Ovary (tissue), 9 donors: ENCODE measurements around the gene PARD3. TPM values are rescaled to one million over a fixed set of nuclear protein-coding genes. Genes with fewer than 3 reads are reported as not detected.
A peak's percentile ranks its signal among the peaks of the same experiment; 100 is the strongest.

ENCODE experiments used
- DNase-seq, 5 donors: peaks; one replicate each; pipeline ENCODE4 v3.0.0-alpha.2; 2019 to 2020
- H3K27ac ChIP-seq, 2 donors: fragments of 200-600 bp; one replicate each; pipeline versions ENCODE4 v1.5.1 to v1.8.0; 2019 to 2022
- H3K27me3 ChIP-seq: fragments of 200-600 bp; one replicate; pipeline ENCODE4 v1.8.0; 2022
- H3K36me3 ChIP-seq: fragments of 200-600 bp; sonication (generic); one replicate; pipeline ENCODE4 v1.5.1; 2019
- H3K4me1 ChIP-seq: one replicate; pipeline ENCODE4 v1.8.1; 2013; ENCODE audit warnings: mild to moderate bottlenecking, moderate library complexity; ENCODE audit not compliant: insufficient read depth
- H3K4me3 ChIP-seq: fragments of 200-600 bp; sonication (generic); one replicate; pipeline ENCODE4 v1.5.1; 2017
- H3K9me3 ChIP-seq, 2 donors: fragments of 200-600 bp in 1 of 2; sonication (generic) in 1 of 2; one replicate each; pipeline versions ENCODE4 v1.5.1 to v1.8.1; 2013 to 2019; ENCODE audit warnings: mild to moderate bottlenecking in 1 of 2, moderate library complexity in 1 of 2
- EP300 ChIP-seq: sonication (generic); formaldehyde crosslinking; IDR thresholded peaks from one replicate; pipeline ENCODE4 v1.6.1; 2017; ENCODE audit warnings: antibody characterized with exemption
- POLR2A ChIP-seq: fragments of 450-650 bp; IDR thresholded peaks from one replicate; pipeline ENCODE4 v1.6.1; 2017; ENCODE audit warnings: antibody characterized with exemption, mild to moderate bottlenecking, moderate library complexity
- WGBS, 3 donors: extraction: QIAGEN DNeasy Blood & Tissue Kit in 1 of 3; methylation state at CpG; one replicate each; pipeline versions ENCODE4 v1.1.5 to v1.1.7; 2013 to 2017; 5-methylcytosine and 5-hydroxymethylcytosine counted together
- intact Hi-C, 4 donors: fragments of 100-400 bp; cut with DNase I; formaldehyde crosslinking; loops; one replicate each; pipeline versions ENCODE4 v1.11.0 to v1.15.1; 2022 to 2023
- polyA plus RNA-seq, 2 donors: library from polyadenylated mRNA; stranded (reverse); fragments of 200-250 nt in 1 of 2; fragments of 350-450 nt in 1 of 2; fragmentation: Illumina TruSeq in 1 of 2; extraction: RNeasy Lipid Tissue Mini Kit (QIAGEN cat#74804) in 1 of 2; gene quantifications; one replicate each; pipeline ENCODE4 v1.2.3, GENCODE V29; 2013 to 2014
- total RNA-seq, 7 donors: library from RNA; depleted of rRNA in 2 of 7; stranded (reverse); fragments of >200 nt in 2 of 7; fragmentation: NEBNext Ultra II Directional in 3 of 7; extraction: Animal tissue kit (Norgen Biotek cat#: 25700) in 3 of 7; gene quantifications; one replicate each; pipeline versions ENCODE4 v1.1.0 to v1.2.4, GENCODE V29; 2016 to 2023
- TF ChIP-seq, protein P1 (sequence below), 3 donors: fragments of 450-650 bp in 2 of 3; fragments of 200-600 bp in 1 of 3; IDR thresholded peaks; one replicate each; pipeline versions ENCODE4 v1.5.1 to v1.8.0; 2016 to 2022; ENCODE audit warnings: antibody characterized with exemption in 3 of 3, mild to moderate bottlenecking in 1 of 3
- donor health status: DM: no; HTN: no; CAD: no; lungs with moderate emphysema.
- donor health status: DM: no; HTN: no; CAD: no.
- donor health status: Bipolar disorder and iron deficiency.
- donor health status: DM: yes; HTN: yes; CAD: no.
- donor health status: DM: no; HTN: no; CAD: no.
- donor health status: DM: yes; HTN: yes; CAD: no.

The PARD3 gene
- total and polyA plus RNA-seq, 9 donors: 31.8 to 92.3 (median 67.1) TPM

GRCh38 chr10:34495938-34496337 lies 319.2 kb downstream of the PARD3 start:
- Histone ChIP-seq H3K27me3 (no peaks in the 10 kb centered on the region), H3K27ac (no peak overlapping the region), H3K36me3 (no peaks in the 10 kb centered on the region), H3K4me1 (peaks cover 3% of the 10 kb centered on the region), H3K9me3 (no peaks in the 10 kb centered on the region), H3K4me3 (no peak overlapping the region)
- WGBS, 3 donors: 65 to 79% (median 77%) methylated on average over 2 of the region's 2 CpGs
- TF ChIP-seq, protein P1, sequence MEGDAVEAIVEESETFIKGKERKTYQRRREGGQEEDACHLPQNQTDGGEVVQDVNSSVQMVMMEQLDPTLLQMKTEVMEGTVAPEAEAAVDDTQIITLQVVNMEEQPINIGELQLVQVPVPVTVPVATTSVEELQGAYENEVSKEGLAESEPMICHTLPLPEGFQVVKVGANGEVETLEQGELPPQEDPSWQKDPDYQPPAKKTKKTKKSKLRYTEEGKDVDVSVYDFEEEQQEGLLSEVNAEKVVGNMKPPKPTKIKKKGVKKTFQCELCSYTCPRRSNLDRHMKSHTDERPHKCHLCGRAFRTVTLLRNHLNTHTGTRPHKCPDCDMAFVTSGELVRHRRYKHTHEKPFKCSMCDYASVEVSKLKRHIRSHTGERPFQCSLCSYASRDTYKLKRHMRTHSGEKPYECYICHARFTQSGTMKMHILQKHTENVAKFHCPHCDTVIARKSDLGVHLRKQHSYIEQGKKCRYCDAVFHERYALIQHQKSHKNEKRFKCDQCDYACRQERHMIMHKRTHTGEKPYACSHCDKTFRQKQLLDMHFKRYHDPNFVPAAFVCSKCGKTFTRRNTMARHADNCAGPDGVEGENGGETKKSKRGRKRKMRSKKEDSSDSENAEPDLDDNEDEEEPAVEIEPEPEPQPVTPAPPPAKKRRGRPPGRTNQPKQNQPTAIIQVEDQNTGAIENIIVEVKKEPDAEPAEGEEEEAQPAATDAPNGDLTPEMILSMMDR (IDR thresholded peaks at IDR 0.05): no peak
- peak in 3 of 5 donors; percentile 19 to 40 (median 34) for DNase-seq
- intact Hi-C loops: no loop called here

DNA sequence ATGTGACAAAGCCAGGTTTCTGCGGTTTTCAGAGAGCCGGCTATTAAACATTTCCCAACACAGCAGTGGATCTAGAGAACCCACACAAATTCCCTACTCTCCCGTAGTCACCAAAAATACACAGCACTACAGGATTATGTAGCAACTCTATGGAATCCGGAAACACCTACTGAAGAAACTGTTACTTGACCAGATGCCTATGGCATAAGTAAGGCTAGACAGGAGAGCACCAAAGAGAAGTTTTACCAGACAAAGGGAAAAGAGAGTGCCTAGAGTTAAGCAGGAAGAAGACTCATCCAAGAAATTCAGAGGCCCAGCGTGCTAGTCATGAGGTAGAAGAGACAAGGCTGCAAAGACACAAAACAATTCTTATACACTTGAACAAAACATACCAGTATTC lies 321.1 kb downstream of the PARD3 start:
- H3K4me1 ChIP-seq: peaks cover 4% of the 10 kb centered on the region
- intact Hi-C loops: no loop called here
- no peak overlapping the region for H3K27ac ChIP-seq
- H3K9me3 ChIP-seq: no peaks in the 10 kb centered on the region
- no peaks in the 10 kb centered on the region for H3K36me3 ChIP-seq
- no peak overlapping the region for H3K4me3 ChIP-seq
- WGBS, 3 donors: 95 to 97% (median 97%) methylated on average over 5 of the region's 5 CpGs
- no peaks in the 10 kb centered on the region for H3K27me3 ChIP-seq
- no peak for TF ChIP-seq EP300
- TF ChIP-seq, protein P1 (IDR thresholded peaks at IDR 0.05): no peak
- TF ChIP-seq POLR2A: no peak
- DNase-seq: no peak

- peaks cover 4% of the 10 kb centered on the region for H3K4me1 ChIP-seq
- intact Hi-C loops: no loop called here
- H3K27me3 ChIP-seq: no peaks in the 10 kb centered on the region
- DNase-seq: no peak
- 87 to 91% (median 90%) methylated on average over 7 of the region's 7 CpGs for WGBS, 3 donors
- TF ChIP-seq, protein P1 (IDR thresholded peaks at IDR 0.05): no peak
- TF ChIP-seq POLR2A (no peak), EP300 (no peak)
- no peak overlapping the region for H3K4me3 ChIP-seq
- no peaks in the 10 kb centered on the region for H3K36me3 ChIP-seq
- H3K27ac ChIP-seq: no peak overlapping the region
- no peaks in the 10 kb centered on the region for H3K9me3 ChIP-seq
Observed at GRCh38 chr10:34492081-34492480, 323.0 kb downstream of the PARD3 start.

DNA sequence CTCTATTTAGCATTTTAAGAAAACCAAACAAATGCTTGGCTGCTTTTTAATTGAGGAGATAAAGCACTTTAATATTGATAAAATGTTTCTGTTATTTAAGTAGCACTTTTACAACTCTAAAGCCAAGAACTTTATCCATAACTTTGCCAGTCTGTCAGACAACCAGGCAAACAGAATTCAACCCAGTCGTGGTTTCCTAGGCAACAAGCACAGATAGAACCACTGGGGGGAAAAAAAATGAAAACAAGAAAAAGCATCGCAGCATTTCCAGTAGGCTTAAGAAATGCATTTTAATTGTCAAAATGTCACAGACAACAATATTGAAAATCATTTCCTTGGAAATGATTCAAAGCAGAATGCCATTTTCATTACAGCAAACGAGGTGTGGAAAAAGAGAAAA lies 323.4 kb downstream of the PARD3 start:
- TF ChIP-seq POLR2A (no peak), EP300 (no peak)
- TF ChIP-seq, protein P1 (IDR thresholded peaks at IDR 0.05): no peak
- Histone ChIP-seq H3K9me3 (no peaks in the 10 kb centered on the region), H3K27ac (no peak overlapping the region), H3K4me1 (peaks cover 4% of the 10 kb centered on the region), H3K27me3 (no peaks in the 10 kb centered on the region), H3K4me3 (no peak overlapping the region), H3K36me3 (no peaks in the 10 kb centered on the region)
- intact Hi-C loops: no loop called here
- 22 to 34% (median 24%) methylated on average over 3 of the region's 3 CpGs for WGBS, 3 donors
- no peak for DNase-seq
